Brain pericyte (primary cell): Measurements from ENCODE around the gene SH3RF3.
"Not testable (repeated sequence)": the region's sequence is repeated elsewhere in the genome, so short reads cannot be mapped to it uniquely, and the experiment has no call there.

Experiments
- DNase-seq: peaks from one replicate; pipeline ENCODE4 v3.0.0-alpha.2; 2012; ENCODE audit warnings: low read depth, low spot score

SH3RF3 gene

GRCh38 chr2:109118321-109118720 is 10.7 kb upstream of the SH3RF3 start:
- DNase-seq = no peak

GRCh38 chr2:109120166-109120565 is 8.8 kb upstream of the SH3RF3 start:
- no peak for DNase-seq

- not testable (repeated sequence) for DNase-seq
Measured at GRCh38 chr2:109120686-109121085, 8.3 kb upstream of the SH3RF3 start.

GRCh38 chr2:109123586-109124201 is 5.3 kb upstream of the SH3RF3 start:
- DNase-seq = no peak

- no peak for DNase-seq
Measured at GRCh38 chr2:109124982-109125592, 3.9 kb upstream of the SH3RF3 start.

GRCh38 chr2:109125593-109126500 is 3.2 kb upstream of the SH3RF3 start:
- DNase-seq = no peak

- DNase-seq = no peak
Measured at GRCh38 chr2:109126501-109126860, 2.5 kb upstream of the SH3RF3 start.

GRCh38 chr2:109127556-109127955 is 1.4 kb upstream of the SH3RF3 start:
- no peak for DNase-seq

- peak; percentile 85 for DNase-seq
Measured at GRCh38 chr2:109128048-109128615, 873 bp upstream of the SH3RF3 start.

GRCh38 chr2:109129356-109129920 is 433 bp downstream of the SH3RF3 start:
- DNase-seq = no peak

GRCh38 chr2:109129921-109130722 is 1.1 kb downstream of the SH3RF3 start:
- no peak for DNase-seq

GRCh38 chr2:109130723-109130995 is 1.7 kb downstream of the SH3RF3 start:
- DNase-seq = no peak

GRCh38 chr2:109131777-109132176 is 2.8 kb downstream of the SH3RF3 start:
- DNase-seq = no peak

- no peak for DNase-seq
Measured at GRCh38 chr2:109132626-109133025, 3.6 kb downstream of the SH3RF3 start.

GRCh38 chr2:109133746-109134145 is 4.7 kb downstream of the SH3RF3 start:
- DNase-seq = no peak

GRCh38 chr2:109134741-109135358 is 5.8 kb downstream of the SH3RF3 start:
- DNase-seq = no peak

GRCh38 chr2:109135359-109136197 is 6.6 kb downstream of the SH3RF3 start:
- no peak for DNase-seq

GRCh38 chr2:109136542-109136941 is 7.5 kb downstream of the SH3RF3 start:
- no peak for DNase-seq

- no peak for DNase-seq
Measured at GRCh38 chr2:109137616-109138015, 8.6 kb downstream of the SH3RF3 start.

- no peak for DNase-seq
Measured at GRCh38 chr2:109138449-109138848, 9.4 kb downstream of the SH3RF3 start.
